Neural progenitor cell (in vitro differentiated cells): ENCODE results near the gene HES2. TPM values are rescaled to one million over a fixed set of nuclear protein-coding genes. Genes with fewer than 3 reads are reported as not detected.
A peak's percentile ranks its signal among the peaks of the same experiment; 100 is the strongest.

Source experiments
- DNase-seq: peaks from one replicate; pipeline ENCODE4 v3.0.0-alpha.2; 2016; ENCODE audit warnings: low spot score
- H2AFZ ChIP-seq: fragments of 200-600 bp; sonication (generic); replicated peaks from 2 replicates; pipeline ENCODE4 v1.6.1; 2016; ENCODE audit warnings: antibody characterized with exemption
- H3F3A ChIP-seq: fragments of 200-600 bp; sonication (generic); 2 replicates; pipeline ENCODE4 v1.6.1; 2016; ENCODE audit warnings: antibody characterized with exemption, low read depth
- H3K27ac ChIP-seq: fragments of 200-600 bp; sonication (generic); 2 replicates; pipeline ENCODE4 v1.5.1; 2016; ENCODE audit warnings: mild to moderate bottlenecking
- H3K27me3 ChIP-seq: fragments of 200-600 bp; sonication (generic); 2 replicates; pipeline ENCODE4 v1.6.1; 2016; ENCODE audit warnings: mild to moderate bottlenecking, moderate library complexity
- H3K36me3 ChIP-seq: fragments of 200-600 bp; sonication (generic); 2 replicates; pipeline ENCODE4 v1.5.1; 2016
- H3K4me1 ChIP-seq: fragments of 200-600 bp; sonication (generic); 2 replicates; pipeline ENCODE4 v1.6.1; 2016; ENCODE audit warnings: mixed run types
- H3K4me2 ChIP-seq: fragments of 200-600 bp; sonication (generic); 2 replicates; pipeline ENCODE4 v1.6.1; 2016
- H3K4me3 ChIP-seq: fragments of 200-600 bp; sonication (generic); 2 replicates; pipeline ENCODE4 v1.5.1; 2016
- H3K79me2 ChIP-seq: fragments of 200-600 bp; sonication (generic); 2 replicates; pipeline ENCODE4 v1.6.1; 2016; ENCODE audit warnings: low read depth
- H3K9ac ChIP-seq: fragments of 200-600 bp; sonication (generic); 2 replicates; pipeline ENCODE4 v1.6.1; 2016
- H3K9me3 ChIP-seq: fragments of 200-600 bp; sonication (generic); 2 replicates; pipeline ENCODE4 v1.5.1; 2016; ENCODE audit warnings: low read depth
- H4K20me1 ChIP-seq: fragments of 200-600 bp; sonication (generic); 2 replicates; pipeline ENCODE4 v1.6.1; 2016; ENCODE audit warnings: low read depth
- H3K27ac Mint-ChIP-seq: 3 replicates; pipeline ENCODE4 v1.8.0; 2021; ENCODE audit warnings: mixed read lengths
- H3K27me3 Mint-ChIP-seq: 2 replicates; pipeline ENCODE4 v1.8.0; 2022; ENCODE audit warnings: low read depth, mild to moderate bottlenecking, inconsistent platforms, moderate library complexity, mixed read lengths; ENCODE audit not compliant: insufficient read depth
- H3K36me3 Mint-ChIP-seq: 3 replicates; pipeline ENCODE4 v1.8.0; 2021; ENCODE audit warnings: mixed read lengths
- H3K4me1 Mint-ChIP-seq: 3 replicates; pipeline ENCODE4 v1.8.0; 2021; ENCODE audit warnings: mixed read lengths
- H3K4me3 Mint-ChIP-seq: 3 replicates; pipeline ENCODE4 v1.8.0; 2021; ENCODE audit warnings: mild to moderate bottlenecking, moderate library complexity, mixed read lengths
- H3K9me3 Mint-ChIP-seq: 3 replicates; pipeline ENCODE4 v1.8.0; 2020; ENCODE audit warnings: mixed read lengths
- CTCF ChIP-seq: fragments of 200-600 bp; sonication (generic); IDR thresholded peaks from 2 replicates; pipeline ENCODE4 v1.5.1; 2017; ENCODE audit warnings: antibody characterized with exemption, mild to moderate bottlenecking
- EZH2 ChIP-seq: fragments of 200-600 bp; sonication (generic); IDR thresholded peaks from 2 replicates; pipeline ENCODE4 v1.6.1; 2017; ENCODE audit warnings: antibody characterized with exemption, mild to moderate bottlenecking, moderate library complexity
- EZH2phosphoT487 ChIP-seq: fragments of 200-600 bp; sonication (generic); IDR thresholded peaks from 2 replicates; pipeline ENCODE4 v1.6.1; 2017; ENCODE audit warnings: antibody characterized with exemption
- total RNA-seq: library from RNA; depleted of rRNA; stranded (reverse); fragments of >200 nt; gene quantifications from 2 replicates; pipeline ENCODE4 v1.2.3, GENCODE V29; 2015; ENCODE audit warnings: low replicate concordance

Gene HES2
- total RNA-seq, 1 donor from 2014 or later: 0.04 TPM

DNA sequence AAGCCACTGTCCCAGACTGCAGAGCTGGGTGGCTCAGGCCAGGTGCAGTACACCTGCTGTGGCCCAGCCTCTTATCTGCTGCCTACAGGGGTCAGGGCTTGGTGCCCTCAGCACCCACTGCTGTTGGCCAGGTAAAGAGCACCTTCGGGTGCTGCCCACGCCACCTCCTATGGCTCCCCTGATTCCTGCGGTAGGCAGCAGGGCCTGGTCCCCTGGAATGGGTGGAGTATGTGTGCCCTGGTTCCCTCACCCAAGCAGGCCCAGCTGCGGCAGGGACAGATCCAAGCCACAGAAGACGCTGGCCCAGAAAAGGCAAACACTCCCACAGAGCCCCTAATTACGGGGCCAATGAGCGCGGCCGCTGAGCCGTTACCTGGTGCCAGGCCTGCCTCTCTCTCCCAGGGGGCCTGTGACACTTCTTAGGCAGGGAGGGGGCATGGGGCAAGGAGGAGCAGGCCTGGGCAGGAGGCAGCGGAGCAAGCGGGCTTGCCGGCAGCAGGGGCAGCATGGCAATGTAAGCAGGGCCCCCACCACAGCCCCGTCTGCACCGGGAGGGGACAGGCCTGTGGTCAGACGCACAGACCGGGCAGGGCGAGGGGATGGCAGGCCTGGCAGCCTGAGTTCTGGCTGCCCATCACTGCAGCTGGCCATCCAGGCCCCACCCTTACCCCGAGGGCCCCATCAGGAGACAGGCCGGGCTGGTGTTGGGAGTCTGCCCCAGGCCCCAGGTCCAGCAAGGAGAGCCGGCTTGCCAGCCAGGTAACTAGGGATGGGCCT is 23.8 kb upstream of the HES2 start:
- H3K27me3 ChIP-seq: peaks cover 46% of the 10 kb centered on the region
- H4K20me1 ChIP-seq: peaks cover 5% of the 10 kb centered on the region
- no peak overlapping the region for H3K9ac ChIP-seq
- no peak overlapping the region for H2AFZ ChIP-seq
- TF ChIP-seq CTCF (no peak), EZH2phosphoT487 (no peak), EZH2 (no peak)
- H3F3A ChIP-seq: peaks cover 51% of the 10 kb centered on the region
- DNase-seq: no peak
- Mint-ChIP-seq H3K9me3 (no peaks in the 10 kb centered on the region), H3K27ac (no peak overlapping the region), H3K36me3 (no peaks in the 10 kb centered on the region), H3K4me3 (no peak overlapping the region), H3K4me1 (peaks cover 32% of the 10 kb centered on the region), H3K27me3 (peaks cover 21% of the 10 kb centered on the region)
- H3K79me2 ChIP-seq: no peaks in the 10 kb centered on the region
- H3K36me3 ChIP-seq: no peaks in the 10 kb centered on the region
- H3K4me3 ChIP-seq: no peak overlapping the region
- H3K9me3 ChIP-seq: no peaks in the 10 kb centered on the region
- H3K4me2 ChIP-seq: no peak overlapping the region
- peaks cover 13% of the 10 kb centered on the region for H3K4me1 ChIP-seq
- no peak overlapping the region for H3K27ac ChIP-seq

- no peak overlapping the region for H3K4me3 ChIP-seq
- H3K9me3 ChIP-seq: no peaks in the 10 kb centered on the region
- no peak overlapping the region for H3K9ac ChIP-seq
- no peak overlapping the region for H3K4me2 ChIP-seq
- no peaks in the 10 kb centered on the region for H3K36me3 ChIP-seq
- H3K9me3 Mint-ChIP-seq: no peaks in the 10 kb centered on the region
- H3K27ac Mint-ChIP-seq: no peak overlapping the region
- H3K4me1 ChIP-seq: peaks cover 8% of the 10 kb centered on the region
- TF ChIP-seq CTCF: no peak
- TF ChIP-seq EZH2phosphoT487: no peak
- no peak for TF ChIP-seq EZH2
- peaks cover 34% of the 10 kb centered on the region for H3K27me3 ChIP-seq
- peak overlapping the region; percentile 64 for H3K4me3 Mint-ChIP-seq
- DNase-seq: no peak
- peaks cover 22% of the 10 kb centered on the region for H3K27me3 Mint-ChIP-seq
- H2AFZ ChIP-seq: no peak overlapping the region
- H4K20me1 ChIP-seq: peaks cover 5% of the 10 kb centered on the region
- H3K4me1 Mint-ChIP-seq: peaks cover 41% of the 10 kb centered on the region
- no peaks in the 10 kb centered on the region for H3K79me2 ChIP-seq
- no peaks in the 10 kb centered on the region for H3K36me3 Mint-ChIP-seq
- H3K27ac ChIP-seq: no peak overlapping the region
- peaks cover 31% of the 10 kb centered on the region for H3F3A ChIP-seq
These were observed 21.9 kb upstream of the HES2 start for GRCh38 chr1:6441586-6441985.

DNA sequence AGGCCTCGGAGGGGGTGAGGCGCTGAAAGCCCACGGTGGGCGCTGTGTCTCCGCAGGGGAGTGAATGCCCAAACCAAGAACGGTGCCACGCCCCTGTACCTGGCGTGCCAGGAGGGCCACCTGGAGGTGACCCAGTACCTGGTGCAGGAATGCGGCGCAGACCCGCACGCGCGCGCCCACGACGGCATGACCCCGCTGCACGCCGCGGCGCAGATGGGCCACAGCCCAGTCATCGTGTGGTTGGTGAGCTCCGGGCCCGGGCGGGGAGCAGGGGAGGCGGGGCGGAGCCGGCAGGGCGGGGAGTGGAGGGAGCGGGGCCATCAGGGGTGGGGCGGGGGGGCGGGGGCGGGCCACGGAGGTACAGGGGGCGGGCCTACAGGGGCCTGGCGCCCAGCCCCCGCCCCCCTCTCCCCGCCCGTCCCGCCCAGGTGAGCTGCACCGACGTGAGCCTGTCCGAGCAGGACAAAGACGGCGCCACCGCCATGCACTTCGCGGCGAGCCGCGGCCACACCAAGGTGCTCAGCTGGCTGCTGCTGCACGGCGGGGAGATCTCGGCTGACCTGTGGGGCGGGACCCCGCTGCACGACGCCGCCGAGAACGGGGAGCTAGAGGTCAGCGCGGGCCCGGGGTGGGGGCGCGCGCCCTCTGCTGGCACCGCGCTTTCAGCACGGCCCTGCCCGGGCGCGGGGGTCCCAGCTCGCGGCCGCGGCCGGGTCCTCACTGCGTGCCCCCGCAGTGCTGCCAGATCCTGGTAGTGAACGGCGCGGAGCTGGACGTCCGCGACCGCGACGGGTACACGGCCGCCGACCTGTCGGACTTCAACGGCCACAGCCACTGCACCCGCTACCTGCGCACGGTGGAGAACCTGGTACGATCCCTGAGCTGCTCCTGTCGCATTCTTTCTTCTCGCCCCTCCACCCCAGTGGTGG is 20.7 kb upstream of the HES2 start:
- Mint-ChIP-seq H3K27me3 (peaks cover 22% of the 10 kb centered on the region), H3K36me3 (no peaks in the 10 kb centered on the region), H3K4me1 (peaks cover 34% of the 10 kb centered on the region), H3K27ac (no peak overlapping the region), H3K4me3 (peak overlapping the region; percentile 64), H3K9me3 (no peaks in the 10 kb centered on the region)
- Histone ChIP-seq H3K27ac (no peak overlapping the region), H3K9ac (no peak overlapping the region), H3K4me1 (peaks cover 5% of the 10 kb centered on the region), H2AFZ (no peak overlapping the region), H3K36me3 (no peaks in the 10 kb centered on the region), H3K4me3 (peak overlapping the region; percentile 43), H4K20me1 (peaks cover 5% of the 10 kb centered on the region), H3K27me3 (peaks cover 34% of the 10 kb centered on the region), H3K79me2 (no peaks in the 10 kb centered on the region), H3K4me2 (peak overlapping the region; percentile 72), H3F3A (peaks cover 28% of the 10 kb centered on the region), H3K9me3 (no peaks in the 10 kb centered on the region)
- TF ChIP-seq EZH2 (peak; percentile 44), EZH2phosphoT487 (no peak), CTCF (peak; percentile 65)
- peak; percentile 84 for DNase-seq
